GM23338 (cell line): Measurements from ENCODE around the gene ODF2L. TPM values are rescaled to one million over a fixed set of nuclear protein-coding genes. Genes with fewer than 3 reads are reported as not detected.

Experiments
- ATAC-seq: fragments of 200-7000 bp; cut with Tn5 transposase; 3 replicates; pipeline ENCODE4 v1.9.1; 2020
- DNase-seq: peaks from one replicate; pipeline ENCODE4 v3.0.0-alpha.2; 2015; ENCODE audit warnings: low spot score
- H2AFZ ChIP-seq: fragments of 200-600 bp; sonication (generic); 2 replicates; pipeline ENCODE4 v1.8.0; 2016; ENCODE audit warnings: antibody characterized with exemption, mild to moderate bottlenecking, moderate library complexity
- H3F3A ChIP-seq: fragments of 200-600 bp; sonication (generic); replicated peaks from 2 replicates; pipeline ENCODE4 v1.8.0; 2017; ENCODE audit warnings: antibody characterized with exemption, mixed run types, low read depth
- H3K27ac ChIP-seq: fragments of 200-600 bp; sonication (generic); 2 replicates; pipeline ENCODE4 v1.6.1; 2016; ENCODE audit warnings: low read depth
- H3K27me3 ChIP-seq: fragments of 200-600 bp; sonication (generic); 2 replicates; pipeline ENCODE4 v1.8.0; 2016; ENCODE audit warnings: mild to moderate bottlenecking, mixed run types, moderate library complexity; ENCODE audit not compliant: insufficient read depth
- H3K36me3 ChIP-seq: fragments of 200-600 bp; sonication (generic); 2 replicates; pipeline ENCODE4 v1.8.0; 2016; ENCODE audit warnings: mild to moderate bottlenecking; ENCODE audit not compliant: insufficient read depth
- H3K4me1 ChIP-seq: fragments of 200-600 bp; sonication (generic); 2 replicates; pipeline ENCODE4 v1.8.0; 2016; ENCODE audit warnings: mild to moderate bottlenecking, moderate library complexity; ENCODE audit not compliant: insufficient read depth
- H3K4me2 ChIP-seq: fragments of 200-600 bp; sonication (generic); 2 replicates; pipeline ENCODE4 v1.7.1; 2017; ENCODE audit warnings: mixed run types
- H3K4me3 ChIP-seq: fragments of 200-600 bp; sonication (generic); 2 replicates; pipeline ENCODE4 v1.6.1; 2016; ENCODE audit warnings: mixed run types
- H3K79me2 ChIP-seq: fragments of 200-600 bp; sonication (generic); replicated peaks from 2 replicates; pipeline ENCODE4 v1.8.0; 2017; ENCODE audit warnings: mild to moderate bottlenecking; ENCODE audit not compliant: insufficient read depth
- H3K9me2 ChIP-seq: fragments of 200-600 bp; sonication (generic); 2 replicates; pipeline ENCODE4 v1.8.0; 2017; ENCODE audit not compliant: insufficient read depth
- H4K20me1 ChIP-seq: fragments of 200-600 bp; sonication (generic); replicated peaks from 2 replicates; pipeline ENCODE4 v1.8.0; 2017; ENCODE audit warnings: mild to moderate bottlenecking; ENCODE audit not compliant: insufficient read depth
- H3K27ac Mint-ChIP-seq: 2 replicates; pipeline ENCODE4 v1.8.0; 2020; ENCODE audit warnings: inconsistent platforms, mild to moderate bottlenecking, moderate library complexity, mixed read lengths
- H3K27me3 Mint-ChIP-seq: 3 replicates; pipeline ENCODE4 v1.8.0; 2022; ENCODE audit warnings: low read depth, mild to moderate bottlenecking, moderate library complexity, mixed read lengths, inconsistent platforms; ENCODE audit not compliant: insufficient read depth, poor library complexity
- H3K36me3 Mint-ChIP-seq: 3 replicates; pipeline ENCODE4 v1.8.0; 2021; ENCODE audit warnings: low read depth, mild to moderate bottlenecking, inconsistent platforms, moderate library complexity, mixed read lengths
- H3K4me1 Mint-ChIP-seq: 3 replicates; pipeline ENCODE4 v1.8.0; 2020; ENCODE audit warnings: mild to moderate bottlenecking, inconsistent platforms, mixed read lengths
- H3K4me3 Mint-ChIP-seq: 3 replicates; pipeline ENCODE4 v1.8.0; 2021; ENCODE audit warnings: moderate library complexity, mild to moderate bottlenecking, inconsistent platforms, mixed read lengths
- H3K9me3 Mint-ChIP-seq: 3 replicates; pipeline ENCODE4 v1.8.0; 2020; ENCODE audit warnings: moderate library complexity, mild to moderate bottlenecking, inconsistent platforms, mixed read lengths
- CREB1 ChIP-seq: fragments of 250-450 bp; sonication (Bioruptor Pico); IDR thresholded peaks from 2 replicates; pipeline ENCODE4 v1.5.0; 2020; ENCODE audit warnings: low read depth, mild to moderate bottlenecking, moderate library complexity
- CTCF ChIP-seq, 2 experiments: fragments of 200-600 bp in 1 of 2; sonication (generic) in 1 of 2; conservative IDR thresholded peaks; 2 replicates each; pipeline versions ENCODE4 v1.5.1 to v1.6.1; 2016 to 2017; ENCODE audit warnings: antibody characterized with exemption in 2 of 2, low read depth in 2 of 2, mild to moderate bottlenecking in 2 of 2, moderate library complexity in 1 of 2
- POLR2AphosphoS5 ChIP-seq: IDR thresholded peaks from 2 replicates; pipeline ENCODE4 v1.6.1; 2016; ENCODE audit warnings: antibody characterized with exemption, low read depth
- REST ChIP-seq: IDR thresholded peaks from one replicate; pipeline ENCODE4 v1.6.1; 2018; ENCODE audit warnings: antibody characterized with exemption; ENCODE audit not compliant: unreplicated experiment
- ZNF114 ChIP-seq: fragments of 250-450 bp; sonication (Bioruptor Pico); IDR thresholded peaks from 2 replicates; pipeline ENCODE4 v1.5.0; 2020; ENCODE audit warnings: mild to moderate bottlenecking, moderate library complexity
- ZNF331 ChIP-seq: fragments of 250-450 bp; sonication (Bioruptor Pico); IDR thresholded peaks from 2 replicates; pipeline ENCODE4 v1.5.0; 2020; ENCODE audit warnings: low read depth, mild to moderate bottlenecking, moderate library complexity
- polyA plus RNA-seq: library from polyadenylated mRNA; unstranded; fragments of >200 nt; fragmentation: Nextera tagmentation; extraction: Ambion mirVana; gene quantifications from 2 replicates; pipeline ENCODE4 v1.2.1, GENCODE V29; 2016
- total RNA-seq: library from RNA; depleted of rRNA; stranded (reverse); fragments of >200 nt; shearing (Covaris generic); gene quantifications from 2 replicates; pipeline ENCODE4 v1.2.3, GENCODE V29; 2014
- TF ChIP-seq, protein P1 (sequence below): IDR thresholded peaks from 2 replicates; pipeline ENCODE4 v1.6.1; 2016; ENCODE audit warnings: antibody characterized with exemption

The ODF2L gene
- total and polyA plus RNA-seq, 2 experiments from 2014 or later = 29.8 to 51.5 TPM

DNA sequence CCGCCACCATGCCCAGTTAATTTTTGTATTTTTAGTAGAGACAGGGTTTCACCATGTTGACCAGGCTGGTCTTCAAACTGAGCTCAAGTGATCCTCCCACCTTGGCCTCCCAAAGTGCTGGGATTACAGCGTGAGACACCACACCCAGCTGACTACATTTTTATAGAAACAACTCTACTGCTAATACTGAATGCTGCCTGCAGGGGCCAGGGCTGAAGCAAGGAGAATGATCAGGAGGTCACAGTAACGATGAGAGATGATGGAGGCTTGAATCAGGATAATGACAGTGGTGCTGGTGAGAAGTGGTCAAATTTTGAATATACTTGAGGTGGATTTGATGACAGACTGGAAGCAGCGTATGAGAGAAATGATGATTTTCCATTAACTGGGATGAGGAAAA is 33.3 kb downstream of the ODF2L start:
- Histone ChIP-seq H2AFZ (no peak overlapping the region), H3K4me1 (no peaks in the 10 kb centered on the region), H3F3A (no peaks in the 10 kb centered on the region), H3K79me2 (no peaks in the 10 kb centered on the region), H3K27me3 (no peaks in the 10 kb centered on the region), H3K36me3 (no peaks in the 10 kb centered on the region), H3K9me2 (no peaks in the 10 kb centered on the region), H3K4me3 (no peak overlapping the region), H4K20me1 (no peaks in the 10 kb centered on the region), H3K27ac (no peak overlapping the region), H3K4me2 (no peak overlapping the region)
- no peaks in the 10 kb centered on the region for H3K9me3 Mint-ChIP-seq
- ATAC-seq (no peak), DNase-seq (peak; percentile 16)
- TF ChIP-seq, protein P1, sequence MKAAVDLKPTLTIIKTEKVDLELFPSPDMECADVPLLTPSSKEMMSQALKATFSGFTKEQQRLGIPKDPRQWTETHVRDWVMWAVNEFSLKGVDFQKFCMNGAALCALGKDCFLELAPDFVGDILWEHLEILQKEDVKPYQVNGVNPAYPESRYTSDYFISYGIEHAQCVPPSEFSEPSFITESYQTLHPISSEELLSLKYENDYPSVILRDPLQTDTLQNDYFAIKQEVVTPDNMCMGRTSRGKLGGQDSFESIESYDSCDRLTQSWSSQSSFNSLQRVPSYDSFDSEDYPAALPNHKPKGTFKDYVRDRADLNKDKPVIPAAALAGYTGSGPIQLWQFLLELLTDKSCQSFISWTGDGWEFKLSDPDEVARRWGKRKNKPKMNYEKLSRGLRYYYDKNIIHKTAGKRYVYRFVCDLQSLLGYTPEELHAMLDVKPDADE = no peak
- peak in 1 of 2 experiments; percentile 21; a peak in 1 of 4 replicates for TF ChIP-seq CTCF (conservative IDR thresholded peaks at IDR 0.05; ENCODE audit: low read depth in 2 of 2)
- no peaks in the 10 kb centered on the region for H3K27me3 Mint-ChIP-seq
- H3K4me3 Mint-ChIP-seq = no peak overlapping the region
- H3K4me1 Mint-ChIP-seq = no peaks in the 10 kb centered on the region
- H3K27ac Mint-ChIP-seq = no peak overlapping the region
- peaks cover 3% of the 10 kb centered on the region; the same call in 2 of the 3 replicates for H3K36me3 Mint-ChIP-seq

- Mint-ChIP-seq H3K27ac (no peak overlapping the region; the same call in 1 of the 2 replicates), H3K9me3 (no peaks in the 10 kb centered on the region), H3K36me3 (peaks cover 2% of the 10 kb centered on the region; the same call in 2 of the 3 replicates), H3K4me1 (no peaks in the 10 kb centered on the region), H3K4me3 (no peak overlapping the region), H3K27me3 (no peaks in the 10 kb centered on the region)
- Histone ChIP-seq H4K20me1 (no peaks in the 10 kb centered on the region), H3K27me3 (no peaks in the 10 kb centered on the region), H2AFZ (no peak overlapping the region), H3K4me2 (no peak overlapping the region), H3K36me3 (no peaks in the 10 kb centered on the region), H3K4me3 (no peak overlapping the region), H3K27ac (no peak overlapping the region), H3K9me2 (no peaks in the 10 kb centered on the region), H3K79me2 (no peaks in the 10 kb centered on the region), H3F3A (no peaks in the 10 kb centered on the region), H3K4me1 (no peaks in the 10 kb centered on the region)
- ATAC-seq (no peak), DNase-seq (no peak)
- TF ChIP-seq ZNF331 (CRISPR knock-in tag) = no peak
- TF ChIP-seq POLR2AphosphoS5 = no peak
- TF ChIP-seq CREB1 (CRISPR knock-in tag) = no peak
- TF ChIP-seq REST = no peak
- no peak for TF ChIP-seq ZNF114
- no peak for TF ChIP-seq CTCF (conservative IDR thresholded peaks at IDR 0.05; ENCODE audit: low read depth in 2 of 2)
Measured at GRCh38 chr1:86357796-86358195, 38.3 kb downstream of the ODF2L start.
